HG02798 (cell line): Measurements from ENCODE around the gene PLA2G4B.

Source experiments
- ATAC-seq: cut with Tn5 transposase; IDR thresholded peaks from one replicate; pipeline ENCODE4 v1.9.1; 2021; ENCODE audit warnings: mild to moderate bottlenecking; ENCODE audit not compliant: unreplicated experiment, poor library complexity

PLA2G4B gene

GRCh38 chr15:41838400-41838897 is at the start of gene PLA2G4B:
PLA2G4B (plus strand) TSS chr15:41838847; CDS start chr15:41838914, 67 bp downstream.
- no peak for ATAC-seq

GRCh38 chr15:41789236-41789635 is 49.4 kb upstream of the PLA2G4B start:
- no peak for ATAC-seq

GRCh38 chr15:41789662-41790061 is 49.0 kb upstream of the PLA2G4B start:
- ATAC-seq: no peak

GRCh38 chr15:41790169-41790568 is 48.5 kb upstream of the PLA2G4B start:
- ATAC-seq: no peak

- ATAC-seq: no peak
Measured at GRCh38 chr15:41790756-41791546, 47.7 kb upstream of the PLA2G4B start.

- ATAC-seq: no peak
Measured at GRCh38 chr15:41791547-41791937, 47.1 kb upstream of the PLA2G4B start.

GRCh38 chr15:41792000-41792637 is 46.5 kb upstream of the PLA2G4B start:
- ATAC-seq: no peak

GRCh38 chr15:41794081-41794480 is 44.6 kb upstream of the PLA2G4B start:
- no peak for ATAC-seq

GRCh38 chr15:41795996-41796856 is 42.4 kb upstream of the PLA2G4B start:
- no peak for ATAC-seq

- no peak for ATAC-seq
Measured at GRCh38 chr15:41797201-41797944, 41.3 kb upstream of the PLA2G4B start.

- no peak for ATAC-seq
Measured at GRCh38 chr15:41798607-41799487, 39.8 kb upstream of the PLA2G4B start.

GRCh38 chr15:41799488-41799805 is 39.2 kb upstream of the PLA2G4B start:
- no peak for ATAC-seq

- ATAC-seq: no peak
Measured at GRCh38 chr15:41801185-41801584, 37.5 kb upstream of the PLA2G4B start.

- no peak for ATAC-seq
Measured at GRCh38 chr15:41801850-41802455, 36.7 kb upstream of the PLA2G4B start.

GRCh38 chr15:41804361-41804760 is 34.3 kb upstream of the PLA2G4B start:
- no peak for ATAC-seq

GRCh38 chr15:41804916-41805666 is 33.6 kb upstream of the PLA2G4B start:
- no peak for ATAC-seq

- no peak for ATAC-seq
Measured at GRCh38 chr15:41805711-41806110, 32.9 kb upstream of the PLA2G4B start.
